ENCODE results near the gene DYNC1I1.

DNA sequence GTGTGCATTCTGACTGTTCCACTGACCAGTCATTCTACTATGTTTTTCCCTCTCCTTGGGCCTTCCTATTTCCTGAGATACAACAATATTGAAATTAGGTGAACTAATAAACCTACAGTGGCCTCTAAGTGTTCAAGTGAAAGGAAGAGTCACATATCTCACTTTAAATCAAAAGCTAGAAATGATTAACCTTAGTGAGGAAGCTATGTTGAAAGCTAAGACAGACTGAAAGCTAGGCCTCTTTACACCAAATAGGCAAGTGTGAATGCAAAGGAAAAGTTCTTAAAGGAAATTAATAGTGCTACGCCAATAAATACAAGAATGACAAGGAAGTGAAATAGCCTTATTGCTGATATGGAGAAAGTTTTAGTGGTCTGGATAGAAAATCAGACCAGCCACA lies 5.7 kb upstream of the DYNC1I1 start:
- TF ChIP-seq, protein P1, sequence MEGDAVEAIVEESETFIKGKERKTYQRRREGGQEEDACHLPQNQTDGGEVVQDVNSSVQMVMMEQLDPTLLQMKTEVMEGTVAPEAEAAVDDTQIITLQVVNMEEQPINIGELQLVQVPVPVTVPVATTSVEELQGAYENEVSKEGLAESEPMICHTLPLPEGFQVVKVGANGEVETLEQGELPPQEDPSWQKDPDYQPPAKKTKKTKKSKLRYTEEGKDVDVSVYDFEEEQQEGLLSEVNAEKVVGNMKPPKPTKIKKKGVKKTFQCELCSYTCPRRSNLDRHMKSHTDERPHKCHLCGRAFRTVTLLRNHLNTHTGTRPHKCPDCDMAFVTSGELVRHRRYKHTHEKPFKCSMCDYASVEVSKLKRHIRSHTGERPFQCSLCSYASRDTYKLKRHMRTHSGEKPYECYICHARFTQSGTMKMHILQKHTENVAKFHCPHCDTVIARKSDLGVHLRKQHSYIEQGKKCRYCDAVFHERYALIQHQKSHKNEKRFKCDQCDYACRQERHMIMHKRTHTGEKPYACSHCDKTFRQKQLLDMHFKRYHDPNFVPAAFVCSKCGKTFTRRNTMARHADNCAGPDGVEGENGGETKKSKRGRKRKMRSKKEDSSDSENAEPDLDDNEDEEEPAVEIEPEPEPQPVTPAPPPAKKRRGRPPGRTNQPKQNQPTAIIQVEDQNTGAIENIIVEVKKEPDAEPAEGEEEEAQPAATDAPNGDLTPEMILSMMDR (conservative IDR thresholded peaks at IDR 0.05; ENCODE audit: low read depth, low read length): no peak
- TF ChIP-seq EZH2 (IDR thresholded peaks at IDR 0.05; ENCODE audit: borderline replicate concordance, low read depth, low read length, poor library complexity, severe bottlenecking): no peak

All from A673 (cell line).